HK-2 (cell line): ENCODE measurements around the gene TIMM10B.
"Not testable (repeated sequence)": the region's sequence is repeated elsewhere in the genome, so short reads cannot be mapped to it uniquely, and the experiment has no call there.

Experiments
- DNase-seq: peaks from one replicate; pipeline ENCODE4 v3.0.0-alpha.2; 2018; ENCODE audit not compliant: unreplicated experiment

TIMM10B gene

GRCh38 chr11:6505577-6506240 lies 24.4 kb downstream of the TIMM10B start:
- DNase-seq: no peak

DNA sequence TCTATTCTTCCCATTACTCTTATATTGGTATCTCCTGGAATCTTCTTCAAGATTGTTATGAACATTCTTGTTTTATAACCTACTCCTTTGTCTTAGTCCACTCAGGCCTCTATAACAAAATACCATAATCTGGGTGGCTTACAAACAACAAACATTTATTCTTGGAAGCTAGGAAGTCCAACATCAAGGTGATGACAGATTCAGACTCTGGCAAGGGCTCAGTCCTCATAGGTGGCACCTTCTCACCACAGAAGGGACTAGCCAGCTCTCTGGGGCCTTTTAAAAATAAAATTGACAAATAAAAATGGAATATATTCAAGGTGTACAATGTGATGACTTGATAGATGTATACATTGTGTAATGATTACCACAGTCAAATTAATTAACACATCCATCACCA lies 35.6 kb downstream of the TIMM10B start:
- DNase-seq: no peak

GRCh38 chr11:6520265-6520664 lies 39.0 kb downstream of the TIMM10B start:
- DNase-seq: no peak

- not testable (repeated sequence) for DNase-seq
These were observed 40.6 kb downstream of the TIMM10B start for GRCh38 chr11:6521946-6522345.

- no peak for DNase-seq
These were observed 42.0 kb downstream of the TIMM10B start for GRCh38 chr11:6523253-6523652.

DNA sequence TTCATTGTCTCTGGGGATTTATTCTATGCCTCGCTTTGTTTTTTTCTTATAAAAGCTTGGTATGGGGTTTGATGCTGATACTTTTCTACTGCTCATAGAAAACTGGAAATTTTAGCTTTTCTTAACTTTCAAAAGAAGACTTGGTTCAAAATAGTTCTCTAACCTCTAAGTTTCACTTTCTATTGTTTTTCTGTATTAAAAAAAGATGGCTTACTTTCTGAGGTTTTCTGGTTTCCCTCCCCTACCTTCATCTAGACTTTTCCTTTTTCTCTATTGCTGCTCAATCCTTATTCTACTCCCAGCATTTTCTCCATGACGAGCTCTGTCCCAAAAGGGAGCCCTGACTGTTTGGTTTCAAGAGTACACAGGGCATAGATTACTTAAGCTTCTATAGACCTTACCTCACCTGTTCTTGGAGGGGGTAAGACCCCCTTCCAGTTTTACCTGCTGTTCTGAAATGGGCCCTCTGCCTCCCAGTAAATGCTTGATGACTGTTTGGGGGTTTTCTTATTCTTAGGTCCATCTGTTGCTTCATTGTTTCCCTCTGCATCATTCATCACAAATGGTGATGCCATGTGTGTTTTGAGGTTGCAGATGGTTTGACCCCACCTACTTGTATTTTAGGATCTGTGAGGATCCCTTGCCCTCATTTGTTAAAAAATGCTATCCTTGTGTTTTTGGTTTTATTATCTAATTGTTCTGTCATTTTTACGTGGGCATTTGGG lies 45.3 kb downstream of the TIMM10B start:
- no peak for DNase-seq

GRCh38 chr11:6529266-6529665 lies 48.0 kb downstream of the TIMM10B start:
- no peak for DNase-seq

GRCh38 chr11:6530848-6531247 lies 49.5 kb downstream of the TIMM10B start:
- no peak for DNase-seq

DNA sequence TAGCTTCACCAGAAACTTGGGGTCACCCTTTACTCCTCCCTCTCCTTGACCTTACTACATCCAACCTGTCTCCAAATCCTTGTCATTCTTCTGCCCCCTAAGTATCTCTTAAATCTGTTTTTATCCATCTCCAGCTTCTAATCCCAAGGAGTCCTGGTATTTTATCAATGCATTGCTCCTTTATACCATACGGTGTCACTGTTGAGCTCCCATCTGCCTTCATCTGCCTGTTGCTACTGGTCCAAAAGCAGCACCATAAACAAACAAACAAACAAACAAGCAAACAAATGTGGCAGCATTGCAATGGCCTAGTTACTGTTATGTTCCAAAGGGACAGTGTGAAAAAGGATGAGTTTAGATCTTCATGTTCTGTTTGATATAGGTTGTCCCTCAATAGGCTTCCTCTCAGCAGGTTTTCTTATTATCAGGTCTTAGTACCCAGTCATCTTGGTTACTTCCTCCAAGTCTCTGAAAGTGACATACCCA lies 50.0 kb downstream of the TIMM10B start:
- no peak for DNase-seq
